Lower leg skin (tissue), 3 donors: ENCODE data around the gene SLC22A7.
"Not testable (repeated sequence)": the region's sequence is repeated elsewhere in the genome, so short reads cannot be mapped to it uniquely, and the experiment has no call there.

Experiments used
- POLR2A ChIP-seq, 2 donors: fragments of 450-650 bp; IDR thresholded peaks; one replicate each; pipeline ENCODE4 v1.6.1; 2016 to 2017; ENCODE audit warnings: antibody characterized with exemption in 2 of 2, mild to moderate bottlenecking in 1 of 2, moderate library complexity in 1 of 2
- TF ChIP-seq, protein P1 (sequence below), 3 donors: fragments of 450-650 bp; IDR thresholded peaks; one replicate each; pipeline ENCODE4 v1.5.1; 2016; ENCODE audit warnings: antibody characterized with exemption in 3 of 3, mild to moderate bottlenecking in 3 of 3, moderate library complexity in 2 of 3

DNA sequence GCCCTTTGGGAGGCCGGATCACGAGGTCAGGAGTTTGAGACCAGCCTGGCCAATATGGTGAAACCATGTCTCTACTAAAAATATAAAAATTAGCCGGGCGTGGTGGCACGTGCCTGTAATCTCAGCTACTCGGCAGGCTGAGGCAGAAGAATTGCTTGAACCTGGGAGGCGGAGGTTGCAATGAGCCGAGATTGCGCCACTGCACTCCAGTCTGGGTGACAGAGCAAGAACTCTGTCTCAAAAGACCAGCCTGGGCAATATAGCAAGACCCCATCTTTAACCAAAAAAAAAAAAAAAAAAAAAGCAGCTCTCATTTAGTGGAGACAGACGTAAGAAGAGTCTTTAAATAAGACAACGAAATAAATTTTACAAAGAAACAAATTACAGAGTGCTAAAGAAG, 48.2 kb downstream of the SLC22A7 start:
- TF ChIP-seq, protein P1, sequence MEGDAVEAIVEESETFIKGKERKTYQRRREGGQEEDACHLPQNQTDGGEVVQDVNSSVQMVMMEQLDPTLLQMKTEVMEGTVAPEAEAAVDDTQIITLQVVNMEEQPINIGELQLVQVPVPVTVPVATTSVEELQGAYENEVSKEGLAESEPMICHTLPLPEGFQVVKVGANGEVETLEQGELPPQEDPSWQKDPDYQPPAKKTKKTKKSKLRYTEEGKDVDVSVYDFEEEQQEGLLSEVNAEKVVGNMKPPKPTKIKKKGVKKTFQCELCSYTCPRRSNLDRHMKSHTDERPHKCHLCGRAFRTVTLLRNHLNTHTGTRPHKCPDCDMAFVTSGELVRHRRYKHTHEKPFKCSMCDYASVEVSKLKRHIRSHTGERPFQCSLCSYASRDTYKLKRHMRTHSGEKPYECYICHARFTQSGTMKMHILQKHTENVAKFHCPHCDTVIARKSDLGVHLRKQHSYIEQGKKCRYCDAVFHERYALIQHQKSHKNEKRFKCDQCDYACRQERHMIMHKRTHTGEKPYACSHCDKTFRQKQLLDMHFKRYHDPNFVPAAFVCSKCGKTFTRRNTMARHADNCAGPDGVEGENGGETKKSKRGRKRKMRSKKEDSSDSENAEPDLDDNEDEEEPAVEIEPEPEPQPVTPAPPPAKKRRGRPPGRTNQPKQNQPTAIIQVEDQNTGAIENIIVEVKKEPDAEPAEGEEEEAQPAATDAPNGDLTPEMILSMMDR (IDR thresholded peaks at IDR 0.05): not testable (repeated sequence)
- not testable (repeated sequence) for TF ChIP-seq POLR2A (IDR thresholded peaks at IDR 0.05)
